DOHH2 (cell line): ENCODE results near the gene ZNF273.
"Not testable (repeated sequence)": the region's sequence is repeated elsewhere in the genome, so short reads cannot be mapped to it uniquely, and the experiment has no call there.

ENCODE experiments used
- H3F3A ChIP-seq: fragments of 200-600 bp; sonication (generic), shearing (Covaris generic); 2 replicates; pipeline ENCODE4 v1.6.0; 2016; ENCODE audit warnings: antibody characterized with exemption, mild to moderate bottlenecking; ENCODE audit not compliant: control insufficient read depth, insufficient read depth
- H3K27ac ChIP-seq: fragments of 200-600 bp; sonication (generic); 2 replicates; pipeline ENCODE4 v1.5.1; 2014; ENCODE audit warnings: low read depth, mild to moderate bottlenecking, low read length, moderate library complexity
- H3K27me3 ChIP-seq: fragments of 200-600 bp; sonication (generic); 2 replicates; pipeline ENCODE4 v1.6.1; 2014; ENCODE audit warnings: mild to moderate bottlenecking, low read length, mixed read lengths; ENCODE audit not compliant: control insufficient read depth
- H3K36me3 ChIP-seq: fragments of 200-600 bp; sonication (generic); 2 replicates; pipeline ENCODE4 v1.6.1; 2014; ENCODE audit warnings: mild to moderate bottlenecking, low read length, moderate library complexity, mixed read lengths; ENCODE audit not compliant: control insufficient read depth
- H3K4me1 ChIP-seq: fragments of 200-600 bp; sonication (generic); 2 replicates; pipeline ENCODE4 v1.6.1; 2014; ENCODE audit warnings: mild to moderate bottlenecking, low read length, mixed read lengths; ENCODE audit not compliant: control insufficient read depth
- H3K4me2 ChIP-seq: fragments of 200-600 bp; sonication (generic); 2 replicates; pipeline ENCODE4 v1.6.0; 2014; ENCODE audit warnings: mild to moderate bottlenecking, low read length, moderate library complexity
- H3K4me3 ChIP-seq: fragments of 200-600 bp; sonication (generic); 2 replicates; pipeline ENCODE4 v1.5.1; 2014; ENCODE audit warnings: mild to moderate bottlenecking, low read length, mixed read lengths
- H3K79me2 ChIP-seq: fragments of 200-600 bp; sonication (generic); 2 replicates; pipeline ENCODE4 v1.6.1; 2014; ENCODE audit warnings: mild to moderate bottlenecking, low read length, mixed read lengths; ENCODE audit not compliant: control insufficient read depth
- H3K9me2 ChIP-seq: fragments of 200-600 bp; sonication (generic); replicated peaks from 2 replicates; pipeline ENCODE4 v1.6.1; 2014; ENCODE audit warnings: mild to moderate bottlenecking, low read length, mixed read lengths; ENCODE audit not compliant: control insufficient read depth
- H3K9me3 ChIP-seq: fragments of 200-600 bp; sonication (generic); 2 replicates; pipeline ENCODE4 v1.6.1; 2014; ENCODE audit warnings: antibody characterized with exemption, low read length, mixed read lengths; ENCODE audit not compliant: control insufficient read depth, insufficient read depth
- H4K20me1 ChIP-seq: fragments of 200-600 bp; sonication (generic); 2 replicates; pipeline ENCODE4 v1.6.0; 2014; ENCODE audit warnings: low read depth, mild to moderate bottlenecking, antibody characterized with exemption, low read length, moderate library complexity; ENCODE audit not compliant: control insufficient read depth, insufficient read depth
- EZH2phosphoT487 ChIP-seq: fragments of 200-600 bp; sonication (generic); IDR thresholded peaks from 2 replicates; pipeline ENCODE4 v1.6.1; 2017; ENCODE audit warnings: borderline replicate concordance, mild to moderate bottlenecking, antibody characterized with exemption, low read length, moderate library complexity, mixed read lengths
- TF ChIP-seq, protein P1 (sequence below): fragments of 200-600 bp; sonication (generic); IDR thresholded peaks from one replicate; pipeline ENCODE4 v1.5.1; 2014; ENCODE audit warnings: antibody characterized with exemption, mild to moderate bottlenecking, low read depth, low read length; ENCODE audit not compliant: poor library complexity, severe bottlenecking

Gene ZNF273

DNA sequence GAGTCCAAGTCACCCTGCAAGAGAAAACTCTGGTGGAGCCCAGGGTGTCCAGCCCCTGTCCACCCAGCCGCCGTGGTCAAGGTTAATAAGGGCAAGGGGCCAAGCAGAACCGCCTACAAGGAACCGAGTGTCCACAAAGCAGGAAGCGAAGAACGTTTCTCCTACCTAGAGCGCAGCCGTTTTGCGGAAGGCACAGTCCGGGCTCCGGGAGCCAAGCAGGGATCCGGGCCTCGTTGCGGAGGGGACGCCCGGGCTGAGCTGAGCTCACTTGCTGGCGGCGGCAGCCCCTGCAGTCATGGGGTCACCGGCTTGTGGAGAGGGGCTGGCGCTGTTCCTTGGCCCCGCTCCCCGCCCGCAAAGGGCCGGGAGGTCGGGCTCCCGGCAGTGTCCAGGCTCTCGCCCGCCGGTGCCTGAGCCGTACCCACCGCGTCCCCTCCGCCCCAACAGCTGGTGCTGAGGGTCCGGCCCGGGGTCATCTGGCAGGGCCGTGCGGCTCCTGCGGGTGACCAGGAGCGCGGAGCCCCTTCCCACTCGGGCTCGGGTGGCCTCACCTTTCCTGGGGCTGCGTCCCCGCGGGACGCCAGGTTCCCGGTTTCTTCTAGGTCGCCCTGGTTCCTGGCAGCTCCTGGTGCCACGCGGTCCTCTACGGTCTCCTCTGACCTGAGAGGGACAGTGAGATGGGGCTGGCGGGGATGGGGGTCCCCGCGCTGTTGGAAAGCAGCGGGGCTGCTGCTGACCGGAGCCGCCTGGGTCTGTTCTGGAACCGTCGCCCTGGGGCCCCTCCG lies 14.0 kb upstream of the ZNF273 start:
- H3K27me3 ChIP-seq: 0 out of 2 replicates have a peak, but pooled peaks cover 4% of the 10 kb centered on the region
- no peaks in the 10 kb centered on the region for H4K20me1 ChIP-seq
- no peaks in the 10 kb centered on the region for H3K9me2 ChIP-seq
- TF ChIP-seq, protein P1, sequence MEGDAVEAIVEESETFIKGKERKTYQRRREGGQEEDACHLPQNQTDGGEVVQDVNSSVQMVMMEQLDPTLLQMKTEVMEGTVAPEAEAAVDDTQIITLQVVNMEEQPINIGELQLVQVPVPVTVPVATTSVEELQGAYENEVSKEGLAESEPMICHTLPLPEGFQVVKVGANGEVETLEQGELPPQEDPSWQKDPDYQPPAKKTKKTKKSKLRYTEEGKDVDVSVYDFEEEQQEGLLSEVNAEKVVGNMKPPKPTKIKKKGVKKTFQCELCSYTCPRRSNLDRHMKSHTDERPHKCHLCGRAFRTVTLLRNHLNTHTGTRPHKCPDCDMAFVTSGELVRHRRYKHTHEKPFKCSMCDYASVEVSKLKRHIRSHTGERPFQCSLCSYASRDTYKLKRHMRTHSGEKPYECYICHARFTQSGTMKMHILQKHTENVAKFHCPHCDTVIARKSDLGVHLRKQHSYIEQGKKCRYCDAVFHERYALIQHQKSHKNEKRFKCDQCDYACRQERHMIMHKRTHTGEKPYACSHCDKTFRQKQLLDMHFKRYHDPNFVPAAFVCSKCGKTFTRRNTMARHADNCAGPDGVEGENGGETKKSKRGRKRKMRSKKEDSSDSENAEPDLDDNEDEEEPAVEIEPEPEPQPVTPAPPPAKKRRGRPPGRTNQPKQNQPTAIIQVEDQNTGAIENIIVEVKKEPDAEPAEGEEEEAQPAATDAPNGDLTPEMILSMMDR: no peak
- TF ChIP-seq EZH2phosphoT487: no peak
- peaks cover 10% of the 10 kb centered on the region for H3K4me1 ChIP-seq
- peak overlapping the region; percentile 58 for H3K4me3 ChIP-seq
- peak overlapping the region; percentile 66 for H3K4me2 ChIP-seq
- H3K36me3 ChIP-seq: no peaks in the 10 kb centered on the region
- H3F3A ChIP-seq: no peaks in the 10 kb centered on the region
- H3K9me3 ChIP-seq: peaks cover 9% of the 10 kb centered on the region; the same call in 1 of the 2 replicates
- no peak overlapping the region for H3K27ac ChIP-seq
- H3K79me2 ChIP-seq: no peaks in the 10 kb centered on the region

DNA sequence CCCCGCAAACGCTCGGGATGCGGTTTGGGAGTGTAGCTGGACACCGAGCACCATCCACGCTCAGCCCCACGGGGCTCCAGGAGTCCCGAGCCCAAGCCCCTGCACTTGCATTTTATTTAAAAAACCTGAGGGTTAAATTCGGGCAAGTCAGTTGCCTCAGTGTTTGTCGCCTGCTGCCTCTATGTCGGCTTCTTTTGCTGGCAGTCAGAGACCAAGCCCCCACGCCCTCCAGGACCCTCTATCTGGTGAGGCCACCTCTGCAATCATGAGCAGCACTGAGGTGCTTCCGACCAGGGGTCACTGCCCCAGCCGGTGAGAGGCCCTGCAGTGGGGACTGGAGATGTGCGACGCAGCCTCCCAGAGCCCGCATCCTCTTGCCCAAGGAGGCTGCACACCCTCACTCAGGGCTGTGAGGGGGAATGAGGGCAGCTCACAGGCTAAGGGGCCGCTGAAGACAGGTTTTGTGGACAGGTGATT lies 13.3 kb upstream of the ZNF273 start:
- Histone ChIP-seq H3K4me1 (peaks cover 10% of the 10 kb centered on the region), H3K79me2 (no peaks in the 10 kb centered on the region), H3K27ac (no peak overlapping the region), H3K9me3 (peaks cover 4% of the 10 kb centered on the region; the same call in 1 of the 2 replicates), H3K9me2 (no peaks in the 10 kb centered on the region), H3F3A (no peaks in the 10 kb centered on the region), H3K4me2 (no peak overlapping the region), H3K4me3 (no peak overlapping the region), H3K36me3 (no peaks in the 10 kb centered on the region), H4K20me1 (no peaks in the 10 kb centered on the region), H3K27me3 (0 out of 2 replicates have a peak, but pooled peaks cover 4% of the 10 kb centered on the region)
- TF ChIP-seq EZH2phosphoT487: no peak
- TF ChIP-seq, protein P1: no peak

DNA sequence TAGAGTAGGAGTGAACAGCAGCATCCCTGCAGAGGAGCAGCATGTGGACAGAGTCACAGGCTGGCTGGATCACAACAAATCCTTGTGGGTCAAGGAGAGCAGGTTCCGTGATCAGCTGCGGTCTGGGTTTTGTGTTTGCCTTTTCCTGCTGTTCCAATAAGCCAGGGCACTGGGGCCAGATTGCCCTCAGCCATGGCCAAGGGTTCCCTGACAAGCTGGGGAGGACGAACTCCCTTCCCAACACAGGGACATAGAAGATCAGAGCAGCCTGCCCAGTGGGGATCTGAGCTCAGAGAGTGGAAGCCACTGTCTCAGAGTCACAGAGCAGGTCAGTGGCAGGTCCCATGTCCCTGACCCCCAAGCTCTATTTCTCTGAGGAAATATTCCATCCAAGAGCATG lies 12.8 kb upstream of the ZNF273 start:
- not testable (repeated sequence) for H3K36me3 ChIP-seq, H3K4me3 ChIP-seq, H3K79me2 ChIP-seq, H3K9me3 ChIP-seq, H3F3A ChIP-seq, H4K20me1 ChIP-seq, H3K27me3 ChIP-seq, H3K4me2 ChIP-seq, H3K9me2 ChIP-seq, H3K27ac ChIP-seq, H3K4me1 ChIP-seq

GRCh38 chr7:64890761-64891362 lies 12.2 kb upstream of the ZNF273 start:
- Histone ChIP-seq H4K20me1 (no peaks in the 10 kb centered on the region), H3K27ac (no peak overlapping the region), H3K9me2 (no peaks in the 10 kb centered on the region), H3K9me3 (no peaks in the 10 kb centered on the region), H3K4me3 (no peak overlapping the region), H3F3A (no peaks in the 10 kb centered on the region), H3K79me2 (no peaks in the 10 kb centered on the region), H3K27me3 (0 out of 2 replicates have a peak, but pooled peaks cover 4% of the 10 kb centered on the region), H3K4me2 (no peak overlapping the region), H3K36me3 (no peaks in the 10 kb centered on the region), H3K4me1 (peaks cover 10% of the 10 kb centered on the region)
- no peak for TF ChIP-seq EZH2phosphoT487
- TF ChIP-seq, protein P1: no peak

GRCh38 chr7:64891363-64892081 lies 11.6 kb upstream of the ZNF273 start:
- H3K9me3 ChIP-seq, H4K20me1 ChIP-seq, H3K36me3 ChIP-seq, H3K4me2 ChIP-seq, H3K27me3 ChIP-seq, H3K27ac ChIP-seq, H3K4me1 ChIP-seq, H3F3A ChIP-seq, H3K79me2 ChIP-seq, H3K4me3 ChIP-seq, H3K9me2 ChIP-seq: not testable (repeated sequence)
